NT2/D1 (cell line): ENCODE data around the gene SART3.

ENCODE experiments used
- DNase-seq: peaks from one replicate; pipeline ENCODE4 v3.0.0-alpha.2; 2011; ENCODE audit warnings: low read depth, low spot score
- H3K27me3 ChIP-seq: 2 replicates; pipeline ENCODE4 v1.6.0; 2011; ENCODE audit warnings: mild to moderate bottlenecking; ENCODE audit not compliant: insufficient read length, insufficient read depth
- H3K36me3 ChIP-seq: 2 replicates; pipeline ENCODE4 v1.6.1; 2011; ENCODE audit warnings: mild to moderate bottlenecking, low read length, mixed read lengths; ENCODE audit not compliant: insufficient read depth, insufficient read length
- H3K4me1 ChIP-seq: 2 replicates; pipeline ENCODE4 v1.5.1; 2011; ENCODE audit not compliant: insufficient read depth, insufficient read length
- H3K4me3 ChIP-seq: 2 replicates; pipeline ENCODE4 v1.5.1; 2011; ENCODE audit warnings: low read depth; ENCODE audit not compliant: insufficient read length
- H3K9ac ChIP-seq: 2 replicates; pipeline ENCODE4 v1.6.0; 2011; ENCODE audit warnings: low read depth; ENCODE audit not compliant: insufficient read length
- H3K9me3 ChIP-seq: 2 replicates; pipeline ENCODE4 v1.5.1; 2011; ENCODE audit warnings: mild to moderate bottlenecking, low read length; ENCODE audit not compliant: insufficient read depth
- SUZ12 ChIP-seq: IDR thresholded peaks from 2 replicates; pipeline ENCODE4 v1.6.1; 2011; ENCODE audit not compliant: insufficient read length, insufficient read depth; ENCODE audit errors: extremely low read depth
- YY1 ChIP-seq: IDR thresholded peaks from 2 replicates; pipeline ENCODE4 v1.6.1; 2011; ENCODE audit not compliant: insufficient read length, insufficient read depth
- ZNF274 ChIP-seq: IDR thresholded peaks from 2 replicates; pipeline ENCODE4 v1.6.1; 2011; ENCODE audit warnings: mild to moderate bottlenecking, low read depth, low read length

The SART3 gene

DNA sequence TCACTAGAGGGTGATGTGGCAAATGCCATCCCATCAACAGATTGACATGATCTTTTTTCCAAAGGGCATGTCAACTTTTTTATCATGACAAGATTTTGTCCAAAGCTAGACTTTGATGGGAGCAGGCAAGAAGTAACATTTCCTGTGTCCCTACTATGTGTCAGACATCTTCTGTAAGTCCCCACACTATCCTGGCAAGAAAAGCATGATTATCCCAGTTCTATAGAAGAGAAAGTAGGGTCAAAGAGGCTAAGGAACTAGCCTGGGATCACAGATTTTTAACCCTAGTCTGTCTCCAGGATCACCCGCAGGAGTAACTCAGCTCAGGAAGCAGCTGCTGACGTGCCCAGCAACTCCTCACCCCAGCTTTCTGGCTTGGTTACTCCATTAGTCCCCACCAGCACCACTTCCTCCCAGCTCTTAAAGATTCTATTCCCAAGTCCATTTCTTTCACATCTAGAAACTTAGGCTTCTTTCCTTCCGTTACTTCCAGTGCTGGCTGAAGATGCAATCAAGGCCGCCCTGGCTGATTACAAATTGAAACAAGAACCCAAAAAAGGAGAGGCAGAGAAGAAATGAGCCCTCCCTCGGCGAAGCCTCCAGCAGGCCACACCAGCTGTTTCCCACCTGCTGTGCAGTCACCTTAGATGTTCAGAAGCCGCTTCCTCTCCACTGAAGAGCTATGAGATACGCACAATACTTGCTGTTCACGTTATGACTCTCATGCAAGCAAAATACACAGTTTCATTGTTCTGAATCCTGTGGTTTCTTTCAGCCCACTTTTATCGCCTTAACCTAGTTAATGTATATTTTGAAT lies 7.6 kb upstream of the SART3 start:
- TF ChIP-seq ZNF274, result no peak
- no peak for TF ChIP-seq YY1
- no peak for TF ChIP-seq SUZ12
- H3K4me1 ChIP-seq, result no peaks in the 10 kb centered on the region
- H3K9ac ChIP-seq, result no peak overlapping the region
- no peak for DNase-seq
- no peak overlapping the region for H3K4me3 ChIP-seq
- no peaks in the 10 kb centered on the region for H3K27me3 ChIP-seq
- H3K9me3 ChIP-seq, result no peaks in the 10 kb centered on the region
- H3K36me3 ChIP-seq, result peaks cover 61% of the 10 kb centered on the region

DNA sequence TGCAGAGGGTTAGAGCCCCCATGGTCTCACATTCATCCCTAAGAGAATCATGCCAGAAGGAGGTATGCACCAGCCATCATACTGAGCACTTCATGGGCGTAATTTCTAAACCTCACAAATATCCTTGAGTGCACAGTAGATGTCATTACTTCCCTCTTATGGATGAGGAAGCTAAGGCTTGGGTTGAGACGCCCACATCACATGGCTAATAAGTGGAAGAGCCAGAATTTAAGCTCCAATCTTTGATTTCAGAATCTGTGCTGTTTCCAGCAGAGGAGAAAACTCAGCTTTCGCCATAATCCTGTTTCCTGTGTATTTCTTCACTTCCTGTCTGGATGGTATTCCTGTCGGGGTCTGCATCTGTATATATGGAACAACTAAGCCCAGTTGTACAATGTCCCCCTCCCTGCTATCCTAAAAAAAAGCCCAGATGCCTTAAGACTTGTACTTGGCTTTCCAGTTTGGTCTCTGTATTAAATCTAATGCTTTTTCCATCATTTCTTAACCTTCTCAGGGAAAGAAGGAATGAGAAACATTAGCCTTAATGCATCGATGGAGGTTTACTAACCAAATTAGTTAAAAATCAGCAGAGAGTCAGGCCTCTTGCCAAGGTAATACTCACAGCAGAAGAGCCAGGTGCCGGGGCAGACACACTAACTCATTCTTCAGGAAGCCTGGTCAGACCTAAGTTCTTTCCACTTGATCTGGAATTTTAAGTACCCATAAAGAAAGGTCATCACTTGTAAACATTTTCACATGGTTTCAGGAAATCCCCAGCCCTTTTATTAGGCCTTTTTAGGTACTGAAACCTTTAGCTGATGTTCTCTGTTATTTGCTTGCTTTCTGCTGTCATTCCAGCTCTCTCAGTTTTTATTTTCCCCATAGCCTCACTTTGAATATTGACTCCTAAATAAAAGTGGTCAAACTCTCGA lies 6.7 kb upstream of the SART3 start:
- Histone ChIP-seq H3K4me1 (no peaks in the 10 kb centered on the region), H3K4me3 (no peak overlapping the region), H3K27me3 (no peaks in the 10 kb centered on the region), H3K36me3 (peaks cover 61% of the 10 kb centered on the region), H3K9ac (no peak overlapping the region), H3K9me3 (no peaks in the 10 kb centered on the region)
- no peak for DNase-seq
- no peak for TF ChIP-seq ZNF274
- no peak for TF ChIP-seq SUZ12
- TF ChIP-seq YY1, result no peak

DNA sequence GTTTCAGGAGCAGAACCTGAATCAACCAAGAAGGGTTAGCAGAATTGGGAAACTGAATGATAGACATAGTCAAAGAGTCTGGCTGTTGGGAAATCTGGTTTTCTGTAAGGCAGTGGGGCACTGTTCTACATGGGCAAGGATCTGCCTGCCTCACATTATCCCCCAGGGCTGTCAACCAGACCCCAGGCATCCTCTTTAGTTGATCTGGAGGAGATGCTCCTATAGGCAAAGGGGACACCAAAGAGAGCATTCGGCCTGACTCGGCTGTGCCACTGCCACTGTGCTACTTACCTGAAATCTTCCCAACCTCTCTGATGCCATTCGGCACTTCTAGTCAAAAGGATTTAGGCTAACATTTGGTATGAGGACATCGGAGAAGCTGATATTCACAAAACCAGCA lies 5.5 kb upstream of the SART3 start:
- Histone ChIP-seq H3K4me1 (no peaks in the 10 kb centered on the region), H3K9ac (no peak overlapping the region), H3K36me3 (peaks cover 61% of the 10 kb centered on the region), H3K4me3 (no peak overlapping the region), H3K27me3 (no peaks in the 10 kb centered on the region), H3K9me3 (no peaks in the 10 kb centered on the region)
- no peak for DNase-seq
- TF ChIP-seq ZNF274 (no peak), YY1 (no peak), SUZ12 (no peak)

DNA sequence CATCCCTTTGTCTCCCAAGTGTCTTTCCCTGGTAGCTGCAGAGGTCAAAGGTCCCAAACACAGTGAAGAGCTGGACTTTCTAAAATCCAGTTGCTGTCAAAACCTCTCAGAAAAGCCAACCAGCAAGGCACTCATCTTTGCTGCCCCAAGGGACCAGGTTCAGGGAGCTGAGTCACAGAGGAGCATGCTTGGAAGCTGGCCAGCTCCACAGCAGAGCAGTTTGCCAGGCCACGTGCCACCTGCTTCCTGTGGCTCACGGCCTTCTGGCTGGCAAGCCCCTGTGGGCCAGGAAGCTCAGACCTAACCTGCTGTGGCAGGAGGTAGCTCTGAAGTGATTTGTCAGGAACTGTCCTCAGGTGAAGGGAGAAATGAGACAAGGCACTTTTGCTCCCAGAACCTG lies 5.0 kb upstream of the SART3 start:
- Histone ChIP-seq H3K36me3 (peaks cover 61% of the 10 kb centered on the region), H3K9ac (no peak overlapping the region), H3K9me3 (no peaks in the 10 kb centered on the region), H3K4me1 (no peaks in the 10 kb centered on the region), H3K27me3 (no peaks in the 10 kb centered on the region), H3K4me3 (no peak overlapping the region)
- no peak for DNase-seq
- TF ChIP-seq SUZ12 (no peak), YY1 (no peak), ZNF274 (no peak)

DNA sequence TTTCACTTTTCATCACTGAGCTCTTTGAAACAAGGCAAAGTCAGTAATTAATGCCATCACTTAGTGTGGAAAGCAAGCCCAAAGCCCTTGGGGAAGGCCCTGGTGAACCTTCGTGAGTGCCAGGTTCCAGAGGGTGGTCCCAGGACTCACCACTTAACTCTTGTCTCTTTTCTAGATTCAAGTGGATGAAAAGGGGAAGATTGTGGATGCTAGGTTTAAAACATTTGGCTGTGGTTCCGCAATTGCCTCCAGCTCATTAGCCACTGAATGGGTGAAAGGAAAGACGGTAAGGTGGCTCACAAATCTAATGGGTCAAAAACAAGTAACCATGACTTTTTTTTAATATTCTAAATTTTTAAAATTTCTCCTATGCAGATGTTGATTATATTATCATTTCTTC lies 4.2 kb upstream of the SART3 start:
- Histone ChIP-seq H3K4me1 (no peaks in the 10 kb centered on the region), H3K27me3 (no peaks in the 10 kb centered on the region), H3K9me3 (no peaks in the 10 kb centered on the region), H3K36me3 (peaks cover 63% of the 10 kb centered on the region), H3K9ac (no peak overlapping the region), H3K4me3 (no peak overlapping the region)
- no peak for DNase-seq
- TF ChIP-seq YY1 (no peak), ZNF274 (no peak), SUZ12 (no peak)

GRCh38 chr12:108564724-108565123 lies 3.8 kb upstream of the SART3 start:
- no peak for DNase-seq
- no peak overlapping the region for H3K4me3 ChIP-seq
- H3K36me3 ChIP-seq, result peaks cover 66% of the 10 kb centered on the region
- no peaks in the 10 kb centered on the region for H3K9me3 ChIP-seq
- H3K27me3 ChIP-seq, result no peaks in the 10 kb centered on the region
- no peaks in the 10 kb centered on the region for H3K4me1 ChIP-seq
- TF ChIP-seq SUZ12 (no peak), ZNF274 (no peak), YY1 (no peak)
- H3K9ac ChIP-seq, result no peak overlapping the region

- H3K9ac ChIP-seq, result peak overlapping the region; percentile 87
- DNase-seq, result no peak
- TF ChIP-seq ZNF274 (no peak), SUZ12 (no peak), YY1 (no peak)
- no peaks in the 10 kb centered on the region for H3K4me1 ChIP-seq
- H3K4me3 ChIP-seq, result no peak overlapping the region
- H3K27me3 ChIP-seq, result no peaks in the 10 kb centered on the region
- H3K36me3 ChIP-seq, result peaks cover 65% of the 10 kb centered on the region
- H3K9me3 ChIP-seq, result no peaks in the 10 kb centered on the region
Measured at GRCh38 chr12:108563804-108564151, 2.8 kb upstream of the SART3 start.
